ENCODE measurements around the gene ANGPTL2.

Gene ANGPTL2

DNA sequence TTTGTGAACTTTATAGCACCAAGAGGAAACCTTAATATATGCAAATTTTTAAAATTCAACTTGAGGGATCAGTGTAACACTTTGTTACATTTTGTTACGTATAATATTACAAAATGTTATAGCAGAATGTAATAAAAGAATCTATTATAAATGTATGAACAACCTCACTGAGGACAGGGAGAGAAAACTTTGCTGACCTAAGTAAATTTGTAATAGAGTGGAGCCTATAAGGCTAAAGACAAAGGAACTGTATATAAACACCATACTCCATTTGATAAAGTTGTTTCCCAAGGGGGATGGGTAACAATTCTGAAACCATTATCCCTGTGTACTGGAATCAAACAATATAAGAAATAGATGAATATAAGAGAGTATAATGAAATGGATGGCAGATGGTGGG is 77.3 kb downstream of the ANGPTL2 start:
- no peak for DNase-seq

DNA sequence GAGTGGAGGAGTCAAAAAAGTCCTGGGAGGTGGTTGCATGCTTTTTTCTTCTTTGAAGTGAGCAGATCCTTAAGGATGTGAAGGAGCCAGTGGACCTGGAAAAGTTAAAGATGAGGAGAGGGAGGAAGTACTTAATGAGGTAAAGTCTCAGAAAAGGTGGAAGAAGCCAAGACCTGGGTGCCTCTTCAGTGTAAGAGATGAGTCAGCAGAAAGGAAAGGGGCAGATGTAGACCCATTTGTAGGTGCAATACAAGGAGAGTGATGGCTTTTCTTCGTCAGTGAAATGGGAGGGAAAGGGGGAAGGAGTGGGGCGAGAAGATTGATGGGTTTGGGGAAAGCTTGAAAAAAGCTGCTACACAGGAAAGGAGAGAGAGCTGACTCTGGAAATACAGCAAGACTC is 82.9 kb downstream of the ANGPTL2 start:
- DNase-seq, result no peak

DNA sequence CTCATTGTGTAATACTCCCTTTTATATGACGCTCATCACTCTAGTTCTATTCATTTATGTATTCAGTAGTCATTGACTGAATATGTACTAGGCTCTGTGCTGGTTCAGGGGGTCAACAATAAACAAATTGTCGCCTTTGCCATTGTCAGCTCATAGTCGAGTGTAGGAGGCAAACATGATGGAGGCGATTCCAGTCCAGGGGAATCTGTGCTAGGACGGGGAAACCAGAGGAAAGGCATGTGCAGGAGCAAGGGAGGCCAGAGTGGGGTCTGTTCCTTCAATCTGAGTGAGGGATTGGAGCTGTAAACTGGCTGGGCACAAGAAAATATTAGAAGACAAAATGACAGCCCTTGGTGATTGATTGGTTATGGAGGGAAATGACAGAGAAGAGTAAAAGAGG is 83.9 kb downstream of the ANGPTL2 start:
- DNase-seq, result no peak
